ENCODE measurements around the gene HOXC6. TPM values are rescaled to one million over a fixed set of nuclear protein-coding genes. Genes with fewer than 3 reads are reported as not detected.

HOXC6 gene
- total and polyA plus RNA-seq, 2 of the 8 experiments (the other 6 are each of a cell fraction or from before 2014, with no cell fraction given), result not detected

GRCh38 chr12:54009171-54010052, 18.8 kb upstream of the HOXC6 start (continued):
- TF ChIP-seq E2F6 (IDR thresholded peaks at IDR 0.05) (0 out of 2 replicates have a peak, but pooled peaks have one; percentile 18), RNF2 (IDR thresholded peaks at IDR 0.05; ENCODE audit: borderline replicate concordance, low read depth, low read length, missing control alignments, poor library complexity, severe bottlenecking) (peak; percentile 90)

Data from H1 (cell line).